Measurements from ENCODE around the gene ADGRB3. TPM values are rescaled to one million over a fixed set of nuclear protein-coding genes. Genes with fewer than 3 reads are reported as not detected.

ADGRB3 gene
- total and polyA plus RNA-seq, 2 donors (not counting 1 experiment from before 2014, with no cell fraction given): not detected

GRCh38 chr6:68638230-68638900, 3.3 kb downstream of the ADGRB3 start:
- Histone ChIP-seq H3K27ac (ENCODE audit: low read length in 2 of 2) (no peak overlapping the region), H3K4me2 (replicated peaks; ENCODE audit: low read depth, low read length, poor library complexity, severe bottlenecking) (no peak overlapping the region), H3K27me3 (replicated peaks in 1 of 4; ENCODE audit: control extremely low read depth in 1 of 4, control insufficient read depth in 3 of 4, insufficient read depth in 4 of 4, low read length in 3 of 4) (peaks cover 0 to 13% (median 8%) of the 10 kb centered on the region in 4 experiments), H3K4me3 (ENCODE audit: control extremely low read depth in 1 of 5, extremely low read depth in 1 of 5, insufficient read depth in 1 of 5, low read depth in 2 of 5, low read length in 4 of 5) (no peak overlapping the region), H3K36me3 (replicated peaks in 1 of 2; ENCODE audit: control extremely low read depth in 1 of 2, control insufficient read depth in 1 of 2, extremely low read depth in 1 of 2, insufficient read depth in 2 of 2, low read length in 1 of 2) (no peaks in the 10 kb centered on the region), H3K9me3 (ENCODE audit: control extremely low read depth in 1 of 3, control insufficient read depth in 2 of 3, insufficient read depth in 1 of 3, low read length in 2 of 3) (no peaks in the 10 kb centered on the region), H3K4me1 (ENCODE audit: control insufficient read depth in 2 of 2, insufficient read depth in 2 of 2, low read length in 2 of 2) (peaks cover 20 to 21% of the 10 kb centered on the region in 2 donors), H3K79me2 (ENCODE audit: control insufficient read depth, insufficient read depth, low read length) (no peaks in the 10 kb centered on the region), H2AFZ (ENCODE audit: insufficient read depth, low read depth, low read length, poor library complexity, severe bottlenecking) (no peak overlapping the region), H4K20me1 (ENCODE audit: control insufficient read depth, insufficient read depth, low read length, poor library complexity, severe bottlenecking) (no peaks in the 10 kb centered on the region), H3K9ac (ENCODE audit: low read length) (no peak overlapping the region)
- DNase-seq: no peak
- peaks cover 48% of the 10 kb centered on the region for H3K27me3 Mint-ChIP-seq
- ChIA-PET POLR2A (no interaction called here), CTCF (no interaction called here)
- no peak for TF ChIP-seq EZH2 (IDR thresholded peaks at IDR 0.05; ENCODE audit: borderline replicate concordance, insufficient read depth, low read depth, low read length, poor library complexity, severe bottlenecking)
- TF ChIP-seq CTCF (IDR thresholded peaks at IDR 0.05): peak; percentile 66
- no peak overlapping the region for H3K27ac Mint-ChIP-seq
- H3K4me3 Mint-ChIP-seq: no peak overlapping the region
- H3K4me1 Mint-ChIP-seq: peaks cover 26% of the 10 kb centered on the region
- intact Hi-C loops (cut with micrococcal nuclease): loop anchor here (5.0 kb wide), 1 partner anchor 1469 kb away; no protein-coding TSS in a partner anchor
- WGBS (ENCODE audit: insufficient coverage): no CpG with 5 or more reads among the region's 11 CpGs
- H3K9me3 Mint-ChIP-seq (ENCODE audit: insufficient read depth): no peaks in the 10 kb centered on the region
- ATAC-seq (ENCODE audit: low read depth): no peak

GRCh38 chr6:68639211-68639610, 4.1 kb downstream of the ADGRB3 start:
- no peak overlapping the region for H3K4me2 ChIP-seq (replicated peaks; ENCODE audit: low read depth, low read length, poor library complexity, severe bottlenecking)
- H3K4me1 Mint-ChIP-seq: peaks cover 21% of the 10 kb centered on the region
- peaks cover 15 to 16% of the 10 kb centered on the region in 2 donors for H3K4me1 ChIP-seq (ENCODE audit: control insufficient read depth in 2 of 2, insufficient read depth in 2 of 2, low read length in 2 of 2)
- no peak overlapping the region for H3K4me3 ChIP-seq (ENCODE audit: control extremely low read depth in 1 of 5, extremely low read depth in 1 of 5, insufficient read depth in 1 of 5, low read depth in 2 of 5, low read length in 4 of 5)
- H3K27ac Mint-ChIP-seq: no peak overlapping the region
- peaks cover 0 to 13% (median 6%) of the 10 kb centered on the region in 4 experiments for H3K27me3 ChIP-seq (replicated peaks in 1 of 4; ENCODE audit: control extremely low read depth in 1 of 4, control insufficient read depth in 3 of 4, insufficient read depth in 4 of 4, low read length in 3 of 4)
- H2AFZ ChIP-seq (ENCODE audit: insufficient read depth, low read depth, low read length, poor library complexity, severe bottlenecking): no peak overlapping the region
- H3K27ac ChIP-seq (ENCODE audit: low read length in 2 of 2): no peak overlapping the region
- no peak overlapping the region for H3K4me3 Mint-ChIP-seq
- H3K9me3 ChIP-seq (ENCODE audit: control extremely low read depth in 1 of 3, control insufficient read depth in 2 of 3, insufficient read depth in 1 of 3, low read length in 2 of 3): no peaks in the 10 kb centered on the region
- CTCF ChIA-PET: no interaction called here
- no peak overlapping the region for H3K9ac ChIP-seq (ENCODE audit: low read length)
- ATAC-seq (ENCODE audit: low read depth) (no peak), DNase-seq (no peak)
- H3K36me3 ChIP-seq (replicated peaks in 1 of 2; ENCODE audit: control extremely low read depth in 1 of 2, control insufficient read depth in 1 of 2, extremely low read depth in 1 of 2, insufficient read depth in 2 of 2, low read length in 1 of 2): no peaks in the 10 kb centered on the region
- no peaks in the 10 kb centered on the region for H4K20me1 ChIP-seq (ENCODE audit: control insufficient read depth, insufficient read depth, low read length, poor library complexity, severe bottlenecking)
- no peaks in the 10 kb centered on the region for H3K79me2 ChIP-seq (ENCODE audit: control insufficient read depth, insufficient read depth, low read length)
- H3K9me3 Mint-ChIP-seq (ENCODE audit: insufficient read depth): no peaks in the 10 kb centered on the region
- POLR2A ChIA-PET: no interaction called here
- H3K27me3 Mint-ChIP-seq: peaks cover 40% of the 10 kb centered on the region
- intact Hi-C loops (cut with micrococcal nuclease): loop anchor here (5.0 kb wide), 1 partner anchor 1468 kb away; no protein-coding TSS in a partner anchor
- TF ChIP-seq EZH2 (IDR thresholded peaks at IDR 0.05; ENCODE audit: borderline replicate concordance, insufficient read depth, low read depth, low read length, poor library complexity, severe bottlenecking) (no peak), CTCF (IDR thresholded peaks at IDR 0.05) (no peak)
- 89% methylated on average over 4 of the region's 7 CpGs for WGBS (ENCODE audit: insufficient coverage)
